Epithelial cell of esophagus (primary cell): Measurements from ENCODE around the gene MMP11.

ENCODE experiments used
- DNase-seq: peaks from one replicate; pipeline ENCODE4 v3.0.0; 2010; ENCODE audit warnings: low read depth
- H3K4me3 ChIP-seq: 2 replicates; pipeline ENCODE4 v1.5.1; 2011; ENCODE audit warnings: mild to moderate bottlenecking, low read length, control low read depth
- TF ChIP-seq, protein P1 (sequence below): IDR thresholded peaks from 2 replicates; pipeline ENCODE4 v1.5.1; 2011; ENCODE audit warnings: low read depth, mild to moderate bottlenecking, low read length, control low read depth, inconsistent platforms; ENCODE audit not compliant: insufficient read depth; ENCODE audit errors: missing control alignments

MMP11 gene

DNA sequence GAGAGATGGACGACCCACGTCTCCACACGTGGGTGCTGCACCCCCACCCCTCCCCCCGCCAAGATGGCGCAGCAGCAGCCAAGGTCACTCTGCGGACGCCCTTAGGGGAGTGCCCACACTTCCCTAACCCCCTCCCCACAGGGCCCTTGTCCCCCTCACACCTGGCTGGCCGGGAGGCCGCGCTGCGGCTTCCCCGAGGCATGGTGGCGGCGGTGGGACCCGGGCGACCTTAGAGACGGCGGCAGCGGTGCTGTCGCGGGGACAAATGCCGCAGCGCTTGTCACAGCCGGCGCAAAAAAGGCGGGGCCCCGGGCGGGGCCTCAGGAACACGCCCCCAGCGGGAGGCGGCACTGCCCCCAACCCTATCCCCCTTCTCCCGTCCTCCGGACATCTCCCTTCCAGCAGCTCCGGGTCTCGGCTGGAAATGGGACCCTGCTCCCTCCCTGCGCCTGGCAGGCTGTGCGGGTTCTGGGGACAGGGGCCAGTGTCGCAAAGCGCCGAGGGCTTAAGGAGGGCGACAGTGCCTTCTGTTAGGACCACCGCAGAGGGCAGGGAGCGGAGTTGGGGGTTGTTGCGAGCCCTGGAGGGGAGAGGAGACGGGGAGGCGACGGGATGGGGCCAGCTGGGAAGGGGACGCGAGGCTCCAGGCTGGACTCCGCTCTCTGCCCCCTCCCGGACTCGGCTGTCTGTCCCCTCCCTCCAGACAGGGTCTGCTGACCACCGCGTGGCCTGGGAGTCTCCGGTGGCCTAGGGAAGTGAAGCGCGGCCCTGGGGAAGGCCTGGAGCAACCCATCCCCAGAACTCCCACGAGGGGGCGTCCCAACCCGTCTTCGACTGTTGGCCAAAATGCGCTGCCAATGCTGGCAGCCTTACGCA is 4.7 kb upstream of the MMP11 start, which contains the start of gene CHCHD10:
CHCHD10 (minus strand) TSS at position 300 of the 876 bp plus-strand sequence; CDS start at position 202, 98 bp downstream.
- TF ChIP-seq, protein P1, sequence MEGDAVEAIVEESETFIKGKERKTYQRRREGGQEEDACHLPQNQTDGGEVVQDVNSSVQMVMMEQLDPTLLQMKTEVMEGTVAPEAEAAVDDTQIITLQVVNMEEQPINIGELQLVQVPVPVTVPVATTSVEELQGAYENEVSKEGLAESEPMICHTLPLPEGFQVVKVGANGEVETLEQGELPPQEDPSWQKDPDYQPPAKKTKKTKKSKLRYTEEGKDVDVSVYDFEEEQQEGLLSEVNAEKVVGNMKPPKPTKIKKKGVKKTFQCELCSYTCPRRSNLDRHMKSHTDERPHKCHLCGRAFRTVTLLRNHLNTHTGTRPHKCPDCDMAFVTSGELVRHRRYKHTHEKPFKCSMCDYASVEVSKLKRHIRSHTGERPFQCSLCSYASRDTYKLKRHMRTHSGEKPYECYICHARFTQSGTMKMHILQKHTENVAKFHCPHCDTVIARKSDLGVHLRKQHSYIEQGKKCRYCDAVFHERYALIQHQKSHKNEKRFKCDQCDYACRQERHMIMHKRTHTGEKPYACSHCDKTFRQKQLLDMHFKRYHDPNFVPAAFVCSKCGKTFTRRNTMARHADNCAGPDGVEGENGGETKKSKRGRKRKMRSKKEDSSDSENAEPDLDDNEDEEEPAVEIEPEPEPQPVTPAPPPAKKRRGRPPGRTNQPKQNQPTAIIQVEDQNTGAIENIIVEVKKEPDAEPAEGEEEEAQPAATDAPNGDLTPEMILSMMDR, result peak; percentile 72
- H3K4me3 ChIP-seq, result peak within 1 kb of the TSS; percentile 67
- DNase-seq, result peak; percentile 67

- DNase-seq, result no peak
- TF ChIP-seq, protein P1, result no peak
- H3K4me3 ChIP-seq, result no peak overlapping the region
Observed at GRCh38 chr22:23769321-23769965, 3.2 kb upstream of the MMP11 start.

- H3K4me3 ChIP-seq, result peak overlapping the region; percentile 32
- TF ChIP-seq, protein P1, result no peak
Observed at GRCh38 chr22:23772315-23772648, 367 bp upstream of the MMP11 start.

DNA sequence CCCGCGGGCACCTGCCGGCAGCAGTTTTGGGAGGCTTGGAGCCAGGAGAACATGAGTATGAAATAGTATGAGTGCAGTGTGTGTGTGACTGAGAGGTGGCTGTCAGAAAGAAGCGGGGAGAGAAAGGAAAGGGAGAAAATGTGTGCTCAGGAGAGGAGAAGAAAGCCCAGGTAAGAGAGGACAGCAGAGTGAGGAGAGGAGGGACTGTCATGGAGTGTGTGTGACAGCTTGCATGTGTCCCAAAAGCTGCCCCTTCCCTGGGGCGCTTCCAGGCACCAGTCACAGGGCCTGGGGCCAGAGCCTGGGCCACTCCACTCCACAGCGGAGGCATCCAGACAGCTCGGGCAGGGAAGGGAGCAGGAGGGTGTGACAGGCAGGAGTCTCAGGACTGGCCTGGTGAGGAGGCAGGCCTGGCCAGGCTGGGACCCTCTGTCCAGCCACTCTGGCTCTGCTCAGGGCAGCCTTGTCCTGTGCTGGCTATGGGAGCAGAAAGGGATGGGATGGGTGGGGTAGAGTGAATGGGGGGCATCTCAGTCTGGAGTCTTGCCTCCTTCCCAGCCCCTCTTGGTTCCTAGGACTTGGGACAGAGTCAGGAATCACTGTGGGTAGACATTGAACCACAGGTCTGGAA is 949 bp downstream of the MMP11 start:
- TF ChIP-seq, protein P1, result no peak
- no peak overlapping the region for H3K4me3 ChIP-seq
- no peak for DNase-seq

More at GRCh38 chr22:23772315-23772648, 367 bp upstream of the MMP11 start:
- no peak for DNase-seq

DNA sequence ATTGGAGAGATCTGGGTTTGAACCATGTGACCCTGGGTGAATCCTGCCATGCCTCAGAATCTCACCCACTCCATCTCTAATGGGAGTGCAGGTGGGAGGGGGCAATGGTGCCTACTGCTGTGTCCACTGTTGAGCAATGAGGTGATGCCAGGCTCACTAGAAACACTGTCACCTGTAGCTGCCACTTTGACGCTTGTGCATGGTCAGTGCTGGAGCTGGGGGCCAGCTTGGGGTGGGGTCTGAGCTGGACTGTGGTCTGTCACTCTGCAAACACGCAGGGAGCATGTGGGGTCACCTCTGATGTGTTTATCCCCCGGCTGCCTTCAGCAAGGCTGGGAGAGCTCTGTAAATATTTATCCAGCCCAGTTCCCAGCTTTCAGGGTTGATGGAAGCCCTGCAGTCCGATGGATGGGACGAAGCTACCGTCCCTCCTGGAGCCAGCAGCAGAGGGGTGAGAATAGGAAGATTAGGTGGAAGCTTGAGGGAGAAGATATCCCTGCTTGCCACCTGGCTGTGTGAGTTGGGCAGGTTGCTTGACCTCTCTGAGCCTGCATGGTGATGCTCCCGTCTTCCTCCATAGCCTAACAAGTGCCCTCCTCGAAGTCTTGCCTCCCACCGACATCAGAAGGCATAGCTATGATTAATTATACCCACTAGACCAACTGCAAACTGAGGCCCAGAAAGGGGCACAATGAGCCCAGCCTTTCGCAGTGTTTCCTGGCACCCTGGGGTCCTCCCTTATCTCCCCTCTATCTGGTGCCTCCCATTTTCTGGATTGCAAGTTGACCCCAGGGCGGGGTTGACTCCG is 1.7 kb downstream of the MMP11 start:
- TF ChIP-seq, protein P1, result no peak
- no peak overlapping the region for H3K4me3 ChIP-seq
- no peak for DNase-seq

DNA sequence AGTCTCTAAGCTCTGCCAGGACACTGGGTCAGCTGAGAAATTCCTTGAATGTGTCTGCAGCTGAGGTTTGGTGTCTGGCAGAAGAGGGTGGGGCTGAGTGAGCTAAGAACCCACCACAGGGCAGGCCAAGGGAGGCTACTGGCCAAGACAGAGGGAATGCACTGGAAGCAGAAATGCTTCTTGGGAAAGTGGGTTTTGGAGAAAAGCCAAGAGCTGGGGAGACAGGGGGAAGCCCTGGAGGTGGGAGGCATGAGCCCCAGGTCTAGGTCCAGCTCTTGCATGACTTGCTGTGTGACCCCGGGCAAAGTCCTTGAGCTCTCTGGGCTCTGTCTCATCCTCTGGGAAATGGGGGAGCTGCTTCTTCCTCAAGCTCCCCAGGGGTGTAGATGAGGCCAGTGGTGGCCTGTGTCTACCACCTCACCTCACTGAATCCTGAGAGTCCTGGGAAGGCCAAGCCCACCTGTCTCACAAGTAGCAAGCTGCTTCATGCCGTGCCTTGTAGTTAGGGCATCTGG is 2.3 kb downstream of the MMP11 start:
- no peak for DNase-seq
- TF ChIP-seq, protein P1, result no peak

More for the DNA sequence above, 2.3 kb downstream of the MMP11 start:
- H3K4me3 ChIP-seq, result no peak overlapping the region
